ENCODE data around the gene SRSF3.

Gene SRSF3

DNA sequence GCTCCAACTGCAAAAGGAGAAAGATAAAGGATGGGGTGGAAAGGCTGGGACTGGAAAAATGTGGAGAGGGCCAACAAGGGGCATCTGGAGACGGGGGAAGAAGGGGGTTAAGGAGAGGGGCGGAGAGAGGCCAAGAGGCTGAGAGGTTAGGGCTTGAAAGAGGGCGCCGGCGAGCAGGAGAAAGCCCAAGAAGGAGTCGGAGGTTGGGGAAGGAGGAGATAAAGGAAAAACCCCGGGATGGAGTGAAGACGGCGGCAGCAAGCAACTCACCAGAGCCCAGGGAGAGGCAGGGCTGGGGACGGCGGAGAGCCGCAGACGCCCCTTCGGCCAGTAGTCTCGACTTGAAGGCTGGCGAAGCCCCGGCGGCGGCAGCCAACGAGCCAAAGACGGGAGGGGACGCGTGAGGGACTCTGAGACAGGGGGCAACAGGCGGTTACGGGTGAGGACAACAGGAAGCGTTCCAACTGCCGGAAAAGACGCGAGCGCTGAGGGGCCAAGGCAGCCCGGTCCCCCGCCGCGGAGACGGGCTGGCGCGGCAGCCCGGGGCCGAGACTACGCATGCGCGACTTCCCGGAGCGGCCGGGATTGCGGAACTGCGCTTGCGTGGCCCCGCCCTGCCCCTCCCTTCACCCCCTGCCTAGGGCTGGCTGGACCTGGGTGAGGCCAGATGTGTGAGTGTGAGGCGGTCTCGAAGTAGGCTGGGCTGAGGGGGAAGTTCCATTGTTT lies 47.1 kb upstream of the SRSF3 start, which contains the start of gene STK38:
TSS of gene STK38 (minus strand) at position 560 of the 726 bp plus-strand sequence. CDS start 7,277 bp downstream, outside the sequence.
- Histone ChIP-seq H3K4me3 (ENCODE audit: low read depth, low read length) (peak within 1 kb of the TSS; percentile 97), H3K36me3 (ENCODE audit: control insufficient read depth in 2 of 2, insufficient read depth in 1 of 2, low read length in 2 of 2) (peaks cover 4% of the 10 kb centered on the region in 2 experiments; a peak in 2 of 3 replicates), H3K4me1 (ENCODE audit: control insufficient read depth, insufficient read depth, low read length) (peaks cover 10% of the 10 kb centered on the region; the same call in 1 of the 2 replicates), H3K27ac (ENCODE audit: extremely low read depth, low read depth, low read length) (peak within 1 kb of the TSS; percentile 95), H3K9me3 (ENCODE audit: control insufficient read depth, insufficient read depth, low read depth, low read length) (no peaks in the 10 kb centered on the region)
- ChIA-PET CTCF (interaction anchor here (0.6 kb wide), 1 partner anchor 117 kb away, joined by 4 read pairs; no protein-coding TSS in a partner anchor), POLR2A (interaction anchor here (1.1 to 1.6 kb wide), 3 partner anchors 19 to 48 kb away, joined by 3 to 7 read pairs (median 4); no protein-coding TSS in a partner anchor)
- TF ChIP-seq ZNF561 (tag by site-specific recombination; IDR thresholded peaks at IDR 0.05; ENCODE audit: borderline replicate concordance) = no peak; the same call in 1 of the 2 replicates
- TF ChIP-seq ZNF24 (tag by site-specific recombination; IDR thresholded peaks at IDR 0.05) = 0 out of 2 replicates have a peak, but pooled peaks have one; percentile 47
- peak; percentile 46 for TF ChIP-seq ZIC2 (tag by site-specific recombination; IDR thresholded peaks at IDR 0.05)
- TF ChIP-seq, protein P1, sequence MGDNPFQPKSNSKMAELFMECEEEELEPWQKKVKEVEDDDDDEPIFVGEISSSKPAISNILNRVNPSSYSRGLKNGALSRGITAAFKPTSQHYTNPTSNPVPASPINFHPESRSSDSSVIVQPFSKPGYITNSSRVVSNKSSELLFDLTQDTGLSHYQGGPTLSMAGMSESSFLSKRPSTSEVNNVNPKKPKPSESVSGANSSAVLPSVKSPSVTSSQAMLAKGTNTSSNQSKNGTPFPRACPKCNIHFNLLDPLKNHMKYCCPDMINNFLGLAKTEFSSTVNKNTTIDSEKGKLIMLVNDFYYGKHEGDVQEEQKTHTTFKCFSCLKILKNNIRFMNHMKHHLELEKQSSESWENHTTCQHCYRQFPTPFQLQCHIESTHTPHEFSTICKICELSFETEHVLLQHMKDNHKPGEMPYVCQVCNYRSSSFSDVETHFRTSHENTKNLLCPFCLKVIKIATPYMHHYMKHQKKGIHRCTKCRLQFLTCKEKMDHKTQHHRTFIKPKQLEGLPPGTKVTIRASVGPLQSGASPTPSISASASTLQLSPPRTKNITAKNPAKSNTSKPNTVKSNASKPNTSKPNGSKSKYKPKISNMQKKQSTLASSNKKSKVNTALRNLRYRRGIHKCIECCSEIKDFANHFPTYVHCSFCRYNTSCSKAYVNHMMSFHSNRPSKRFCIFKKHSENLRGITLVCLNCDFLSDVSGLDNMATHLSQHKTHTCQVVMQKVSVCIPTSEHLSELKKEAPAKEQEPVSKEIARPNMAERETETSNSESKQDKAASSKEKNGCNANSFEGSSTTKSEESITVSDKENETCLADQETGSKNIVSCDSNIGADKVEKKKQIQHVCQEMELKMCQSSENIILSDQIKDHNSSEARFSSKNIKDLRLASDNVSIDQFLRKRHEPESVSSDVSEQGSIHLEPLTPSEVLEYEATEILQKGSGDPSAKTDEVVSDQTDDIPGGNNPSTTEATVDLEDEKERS (tag by site-specific recombination; IDR thresholded peaks at IDR 0.05) = no peak
- TF ChIP-seq, protein P2, sequence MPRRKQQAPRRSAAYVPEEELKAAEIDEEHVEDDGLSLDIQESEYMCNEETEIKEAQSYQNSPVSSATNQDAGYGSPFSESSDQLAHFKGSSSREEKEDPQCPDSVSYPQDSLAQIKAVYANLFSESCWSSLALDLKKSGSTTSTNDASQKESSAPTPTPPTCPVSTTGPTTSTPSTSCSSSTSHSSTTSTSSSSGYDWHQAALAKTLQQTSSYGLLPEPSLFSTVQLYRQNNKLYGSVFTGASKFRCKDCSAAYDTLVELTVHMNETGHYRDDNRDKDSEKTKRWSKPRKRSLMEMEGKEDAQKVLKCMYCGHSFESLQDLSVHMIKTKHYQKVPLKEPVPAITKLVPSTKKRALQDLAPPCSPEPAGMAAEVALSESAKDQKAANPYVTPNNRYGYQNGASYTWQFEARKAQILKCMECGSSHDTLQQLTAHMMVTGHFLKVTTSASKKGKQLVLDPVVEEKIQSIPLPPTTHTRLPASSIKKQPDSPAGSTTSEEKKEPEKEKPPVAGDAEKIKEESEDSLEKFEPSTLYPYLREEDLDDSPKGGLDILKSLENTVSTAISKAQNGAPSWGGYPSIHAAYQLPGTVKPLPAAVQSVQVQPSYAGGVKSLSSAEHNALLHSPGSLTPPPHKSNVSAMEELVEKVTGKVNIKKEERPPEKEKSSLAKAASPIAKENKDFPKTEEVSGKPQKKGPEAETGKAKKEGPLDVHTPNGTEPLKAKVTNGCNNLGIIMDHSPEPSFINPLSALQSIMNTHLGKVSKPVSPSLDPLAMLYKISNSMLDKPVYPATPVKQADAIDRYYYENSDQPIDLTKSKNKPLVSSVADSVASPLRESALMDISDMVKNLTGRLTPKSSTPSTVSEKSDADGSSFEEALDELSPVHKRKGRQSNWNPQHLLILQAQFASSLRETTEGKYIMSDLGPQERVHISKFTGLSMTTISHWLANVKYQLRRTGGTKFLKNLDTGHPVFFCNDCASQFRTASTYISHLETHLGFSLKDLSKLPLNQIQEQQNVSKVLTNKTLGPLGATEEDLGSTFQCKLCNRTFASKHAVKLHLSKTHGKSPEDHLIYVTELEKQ (tag by site-specific recombination; IDR thresholded peaks at IDR 0.05; ENCODE audit: borderline replicate concordance) = no peak
- TF ChIP-seq ZNF501 (tag by site-specific recombination; IDR thresholded peaks at IDR 0.05) = peak; percentile 89
- TF ChIP-seq ZBTB49 (tag by site-specific recombination; IDR thresholded peaks at IDR 0.05; ENCODE audit: low read depth) = no peak
- no peak for TF ChIP-seq ZNF677 (tag by site-specific recombination; IDR thresholded peaks at IDR 0.05)
- TF ChIP-seq KLF1 (tag by site-specific recombination; IDR thresholded peaks at IDR 0.05) = peak; percentile 52
- no peak for TF ChIP-seq ZNF362 (tag by site-specific recombination; IDR thresholded peaks at IDR 0.05)
- TF ChIP-seq ZNF785 (tag by site-specific recombination; IDR thresholded peaks at IDR 0.05) = no peak
- TF ChIP-seq MZF1 (tag by site-specific recombination; IDR thresholded peaks at IDR 0.05; ENCODE audit: borderline replicate concordance) = peak; percentile 56; the same call in 1 of the 2 replicates
- peak; percentile 56 for TF ChIP-seq KLF8 (tag by site-specific recombination; IDR thresholded peaks at IDR 0.05)
- TF ChIP-seq ZNF2 (tag by site-specific recombination; IDR thresholded peaks at IDR 0.05) = peak; percentile 92
- peak; percentile 89 for TF ChIP-seq ZBTB8A (tag by site-specific recombination; IDR thresholded peaks at IDR 0.05)
- TF ChIP-seq ZNF548 (tag by site-specific recombination; IDR thresholded peaks at IDR 0.05) = no peak
- no peak for TF ChIP-seq GFI1B (tag by site-specific recombination; IDR thresholded peaks at IDR 0.05)
- TF ChIP-seq BCL11A (tag by site-specific recombination; IDR thresholded peaks at IDR 0.05; ENCODE audit: low read depth) = no peak
- peak; percentile 99 for TF ChIP-seq GLIS2 (tag by site-specific recombination; IDR thresholded peaks at IDR 0.05)
- TF ChIP-seq ZBTB20 (tag by site-specific recombination; IDR thresholded peaks at IDR 0.05) = peak; percentile 75; the same call in 1 of the 2 replicates
- TF ChIP-seq ZNF311 (tag by site-specific recombination; IDR thresholded peaks at IDR 0.05; ENCODE audit: borderline replicate concordance) = no peak
- TF ChIP-seq ZNF394 (tag by site-specific recombination; IDR thresholded peaks at IDR 0.05; ENCODE audit: borderline replicate concordance) = no peak
- TF ChIP-seq ZNF600 (tag by site-specific recombination; IDR thresholded peaks at IDR 0.05) = peak; percentile 95
- no peak for TF ChIP-seq ZNF280C (tag by site-specific recombination; IDR thresholded peaks at IDR 0.05)
